Lower leg skin (tissue), 3 donors: ENCODE measurements around the gene GRM5.

ENCODE experiments used
- CTCF ChIP-seq, 3 donors: fragments of 450-650 bp; IDR thresholded peaks; one replicate each; pipeline ENCODE4 v1.5.1; 2016; ENCODE audit warnings: antibody characterized with exemption in 3 of 3, mild to moderate bottlenecking in 3 of 3, moderate library complexity in 2 of 3
- POLR2A ChIP-seq, 2 donors: fragments of 450-650 bp; IDR thresholded peaks; one replicate each; pipeline ENCODE4 v1.6.1; 2016 to 2017; ENCODE audit warnings: antibody characterized with exemption in 2 of 2, mild to moderate bottlenecking in 1 of 2, moderate library complexity in 1 of 2

- TF ChIP-seq CTCF (IDR thresholded peaks at IDR 0.05) = no peak
- no peak for TF ChIP-seq POLR2A (IDR thresholded peaks at IDR 0.05)
These were observed 580.7 kb downstream of the GRM5 start for GRCh38 chr11:88484873-88485621.
